RWPE2 (cell line): ENCODE measurements around the gene NUB1.
A peak's percentile ranks its signal among the peaks of the same experiment; 100 is the strongest.

Experiments
- ATAC-seq: fragments of 200-7000 bp; cut with Tn5 transposase; 3 replicates; pipeline ENCODE4 v1.9.1; 2021; ENCODE audit warnings: low read depth
- DNase-seq: peaks from one replicate; pipeline ENCODE4 v3.0.0-alpha.2; 2020; ENCODE audit warnings: low spot score
- H3K27ac ChIP-seq: fragments of 450-650 bp; 2 replicates; pipeline ENCODE4 v1.5.1; 2017; ENCODE audit warnings: mild to moderate bottlenecking; ENCODE audit not compliant: poor library complexity, severe bottlenecking
- H3K27me3 ChIP-seq: fragments of 250-450 bp; sonication (Bioruptor Pico); 2 replicates; pipeline ENCODE4 v1.5.1; 2021; ENCODE audit warnings: mild to moderate bottlenecking, moderate library complexity; ENCODE audit not compliant: insufficient read depth, poor library complexity, severe bottlenecking
- H3K36me3 ChIP-seq: fragments of 250-450 bp; sonication (Bioruptor Pico); 2 replicates; pipeline ENCODE4 v1.5.1; 2020; ENCODE audit warnings: low read depth, mild to moderate bottlenecking, moderate library complexity
- H3K4me1 ChIP-seq: fragments of 250-450 bp; sonication (Bioruptor Pico); 2 replicates; pipeline ENCODE4 v1.5.1; 2021; ENCODE audit warnings: mild to moderate bottlenecking, moderate library complexity; ENCODE audit not compliant: insufficient read depth, poor library complexity, severe bottlenecking
- H3K4me3 ChIP-seq: fragments of 250-450 bp; sonication (Bioruptor Pico); 2 replicates; pipeline ENCODE4 v1.5.1; 2021; ENCODE audit warnings: mild to moderate bottlenecking, moderate library complexity; ENCODE audit not compliant: severe bottlenecking
- H3K9me3 ChIP-seq: fragments of 250-450 bp; sonication (Bioruptor Pico); 2 replicates; pipeline ENCODE4 v1.5.1; 2021; ENCODE audit warnings: mild to moderate bottlenecking, moderate library complexity; ENCODE audit not compliant: severe bottlenecking
- CTCF ChIP-seq: fragments of 450-650 bp; IDR thresholded peaks from one replicate; pipeline ENCODE4 v1.5.1; 2017; ENCODE audit warnings: mild to moderate bottlenecking, moderate library complexity; ENCODE audit not compliant: poor library complexity, severe bottlenecking

NUB1 gene

GRCh38 chr7:151404216-151405011 is 62.8 kb downstream of the NUB1 start:
- Histone ChIP-seq H3K27ac (no peak overlapping the region), H3K4me3 (no peak overlapping the region), H3K4me1 (no peaks in the 10 kb centered on the region), H3K9me3 (no peaks in the 10 kb centered on the region), H3K27me3 (peaks cover 11% of the 10 kb centered on the region), H3K36me3 (no peaks in the 10 kb centered on the region)
- ATAC-seq: peak; percentile 71
- DNase-seq: no peak
- TF ChIP-seq CTCF: no peak

DNA sequence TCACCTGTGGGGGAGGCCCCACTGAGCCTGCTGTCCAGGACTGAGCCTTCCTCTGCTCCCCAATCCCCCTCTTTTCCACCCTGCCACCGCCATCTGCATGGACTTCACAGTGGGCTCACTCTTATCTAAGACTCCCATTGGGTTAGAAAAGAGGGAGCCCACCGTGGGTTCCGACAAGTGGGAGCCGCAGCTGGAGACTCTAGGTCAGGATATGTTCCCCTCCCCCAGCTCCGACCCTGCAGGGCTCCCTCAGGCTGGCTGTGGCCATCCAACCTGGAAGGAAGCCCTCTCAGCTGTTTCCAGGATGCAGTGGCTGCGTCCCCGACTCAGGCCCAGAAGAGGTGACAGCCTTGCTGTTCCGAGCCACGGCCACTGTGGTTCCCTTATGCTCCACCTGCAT is 63.4 kb downstream of the NUB1 start:
- ATAC-seq (no peak), DNase-seq (no peak)
- H3K36me3 ChIP-seq: no peaks in the 10 kb centered on the region
- TF ChIP-seq CTCF: no peak
- H3K4me1 ChIP-seq: no peaks in the 10 kb centered on the region
- H3K27ac ChIP-seq: no peak overlapping the region
- H3K27me3 ChIP-seq: peaks cover 17% of the 10 kb centered on the region
- no peak overlapping the region for H3K4me3 ChIP-seq
- no peaks in the 10 kb centered on the region for H3K9me3 ChIP-seq

- ATAC-seq (no peak), DNase-seq (no peak)
- H3K27ac ChIP-seq: no peak overlapping the region
- no peaks in the 10 kb centered on the region for H3K9me3 ChIP-seq
- TF ChIP-seq CTCF: no peak
- H3K36me3 ChIP-seq: no peaks in the 10 kb centered on the region
- H3K4me1 ChIP-seq: no peaks in the 10 kb centered on the region
- peaks cover 22% of the 10 kb centered on the region for H3K27me3 ChIP-seq
- no peak overlapping the region for H3K4me3 ChIP-seq
These were observed 64.0 kb downstream of the NUB1 start for GRCh38 chr7:151405588-151405987.

DNA sequence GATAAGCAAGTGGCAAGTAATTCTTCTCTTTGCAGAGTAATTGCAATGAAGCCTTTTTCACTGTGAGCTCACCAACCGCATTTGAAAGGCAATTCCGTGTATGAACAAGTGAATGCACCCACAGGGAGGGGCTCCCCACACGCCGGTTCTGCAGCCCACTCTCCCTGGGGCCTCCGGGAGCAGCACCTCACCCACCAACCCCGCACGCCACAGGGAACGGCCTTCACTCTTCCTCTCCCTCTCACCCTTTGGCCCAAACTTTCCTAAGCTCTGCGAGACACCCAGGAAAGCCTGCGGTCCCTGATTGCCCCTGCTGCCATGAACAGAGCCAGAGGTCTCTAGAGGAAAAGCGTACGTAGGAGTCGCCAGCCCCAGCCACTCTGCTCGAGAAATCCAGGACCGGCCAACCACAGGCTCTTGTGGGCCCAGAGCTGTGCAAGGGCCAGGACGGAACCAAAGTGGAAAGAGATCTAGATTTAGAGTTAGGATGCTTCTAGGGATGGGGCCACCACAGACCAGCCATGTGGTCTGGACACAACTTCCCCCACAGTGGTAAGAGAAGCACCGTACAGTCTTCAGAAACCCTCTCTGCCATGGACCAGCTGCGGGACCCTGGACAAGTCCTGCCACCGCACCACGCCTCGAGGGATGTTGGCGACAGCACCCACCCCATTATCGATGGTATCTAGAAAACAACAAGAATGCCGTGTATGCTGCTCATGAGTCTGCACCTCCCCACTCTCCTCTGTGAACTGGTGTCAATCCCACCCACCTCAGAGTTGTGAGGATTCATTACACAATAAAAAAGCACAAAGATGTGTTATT is 64.7 kb downstream of the NUB1 start:
- Histone ChIP-seq H3K4me3 (no peak overlapping the region), H3K27me3 (peaks cover 27% of the 10 kb centered on the region), H3K36me3 (no peaks in the 10 kb centered on the region), H3K9me3 (no peaks in the 10 kb centered on the region), H3K4me1 (no peaks in the 10 kb centered on the region), H3K27ac (no peak overlapping the region)
- TF ChIP-seq CTCF: no peak
- no peak for ATAC-seq
- DNase-seq: no peak
